Skeletal muscle tissue (tissue), 4 donors: ENCODE results near the gene CRY2. TPM values are rescaled to one million over a fixed set of nuclear protein-coding genes. Genes with fewer than 3 reads are reported as not detected.

ENCODE experiments used
- H3K27ac ChIP-seq: one replicate; pipeline ENCODE4 v1.7.0; 2013; ENCODE audit warnings: mild to moderate bottlenecking, low read depth, low read length, inconsistent platforms
- H3K27me3 ChIP-seq, 3 donors: one replicate each; pipeline ENCODE4 v1.7.0; 2013; ENCODE audit warnings: low read length in 3 of 3; ENCODE audit not compliant: control insufficient read depth in 3 of 3, insufficient read depth in 3 of 3
- H3K36me3 ChIP-seq, 3 donors: one replicate each; pipeline ENCODE4 v1.7.0; 2013; ENCODE audit warnings: low read length in 3 of 3; ENCODE audit not compliant: control insufficient read depth in 3 of 3, insufficient read depth in 3 of 3
- H3K4me1 ChIP-seq, 3 donors: one replicate each; pipeline ENCODE4 v1.7.0; 2013; ENCODE audit warnings: low read length in 3 of 3, mild to moderate bottlenecking in 3 of 3; ENCODE audit not compliant: control insufficient read depth in 3 of 3, insufficient read depth in 3 of 3
- H3K4me3 ChIP-seq, 3 donors: one replicate each; pipeline ENCODE4 v1.7.0; 2013; ENCODE audit warnings: low read length in 3 of 3
- H3K9ac ChIP-seq, 3 donors: one replicate each; pipeline ENCODE4 v1.7.0; 2013; ENCODE audit warnings: low read length in 3 of 3, mild to moderate bottlenecking in 3 of 3, moderate library complexity in 2 of 3, low read depth in 1 of 3
- H3K9me3 ChIP-seq, 3 donors: one replicate each; pipeline ENCODE4 v1.7.0; 2013; ENCODE audit warnings: low read length in 3 of 3; ENCODE audit not compliant: control insufficient read depth in 3 of 3
- total RNA-seq: library from RNA; depleted of rRNA; stranded (reverse); fragments of >200 nt; gene quantifications from one replicate; pipeline ENCODE4 v1.2.3, GENCODE V29; 2014
- donor health status: Osteomylitis.

Gene CRY2
- total RNA-seq, 1 donor from 2014 or later, result 37.6 TPM

DNA sequence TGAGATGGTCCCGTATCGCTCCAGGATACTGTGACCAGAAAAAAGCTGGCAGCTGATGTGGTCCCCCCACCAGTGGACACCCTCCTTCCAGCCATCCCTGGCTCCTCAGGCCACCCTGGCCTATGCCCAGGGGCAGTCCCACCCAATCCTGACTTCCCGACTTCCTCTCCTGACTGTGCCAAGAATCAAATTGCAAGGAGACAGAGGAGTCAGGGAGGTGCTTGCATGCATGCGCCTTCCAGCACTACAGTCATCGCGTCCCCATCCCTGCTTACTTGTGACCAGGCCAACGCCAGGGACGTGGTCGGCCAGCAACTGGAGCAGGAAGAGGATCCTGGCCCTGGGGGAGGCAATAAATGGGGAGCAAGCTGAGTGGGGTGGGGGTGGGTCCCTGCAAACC, 63.3 kb downstream of the CRY2 start:
- Histone ChIP-seq H3K4me1 (peaks cover 0 to 4% (median 3%) of the 10 kb centered on the region in 3 donors), H3K27me3 (no peaks in the 10 kb centered on the region), H3K4me3 (no peak overlapping the region), H3K9me3 (no peaks in the 10 kb centered on the region), H3K27ac (no peak overlapping the region), H3K36me3 (peaks cover 39 to 47% (median 44%) of the 10 kb centered on the region in 3 donors), H3K9ac (no peak overlapping the region)

- no peaks in the 10 kb centered on the region for H3K27me3 ChIP-seq
- H3K36me3 ChIP-seq, result peaks cover 45 to 48% (median 47%) of the 10 kb centered on the region in 3 donors
- H3K27ac ChIP-seq, result no peak overlapping the region
- no peak overlapping the region for H3K4me3 ChIP-seq
- H3K9ac ChIP-seq, result no peak overlapping the region
- H3K9me3 ChIP-seq, result no peaks in the 10 kb centered on the region
- peaks cover 17 to 24% (median 18%) of the 10 kb centered on the region in 3 donors for H3K4me1 ChIP-seq
Observed at GRCh38 chr11:45913514-45913913, 66.2 kb downstream of the CRY2 start.

DNA sequence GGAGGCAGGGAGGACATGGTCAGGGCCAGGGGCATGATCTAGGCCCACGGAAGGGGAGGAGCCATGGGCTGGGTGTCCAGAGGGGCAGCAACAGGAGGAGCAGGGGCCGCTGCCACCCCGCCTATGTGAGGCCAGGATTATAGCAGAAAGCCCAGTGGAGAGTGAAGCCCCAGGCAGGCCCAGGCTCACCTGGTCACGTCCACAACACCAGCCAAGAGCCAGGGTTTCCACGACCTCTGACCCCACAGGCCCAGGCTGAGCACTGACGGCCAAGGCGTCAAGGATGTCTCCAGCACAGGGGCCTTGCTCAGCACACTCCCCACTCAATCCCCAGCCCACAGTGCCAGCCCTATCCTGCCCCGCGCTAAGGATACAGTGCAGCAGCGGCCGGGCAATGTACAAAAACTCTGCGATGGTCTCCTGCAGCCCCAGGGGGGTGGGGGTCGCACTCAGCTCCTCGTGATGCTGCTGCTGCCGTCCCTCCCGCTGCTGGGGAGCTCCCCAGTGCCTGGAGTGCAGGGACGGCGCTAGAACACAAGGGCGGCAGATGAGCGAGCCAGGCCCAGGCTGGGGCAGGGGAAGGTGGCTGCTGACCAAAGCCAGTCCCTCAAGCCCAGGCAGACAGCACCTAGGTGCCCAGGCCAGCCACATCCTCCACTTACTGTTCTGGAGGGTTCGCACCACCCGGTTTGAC, 66.8 kb downstream of the CRY2 start:
- H3K27ac ChIP-seq, result no peak overlapping the region
- no peak overlapping the region for H3K4me3 ChIP-seq
- no peaks in the 10 kb centered on the region for H3K27me3 ChIP-seq
- H3K4me1 ChIP-seq, result peaks cover 18 to 29% (median 18%) of the 10 kb centered on the region in 3 donors
- H3K9me3 ChIP-seq, result no peaks in the 10 kb centered on the region
- no peak overlapping the region for H3K9ac ChIP-seq
- peaks cover 45 to 48% (median 45%) of the 10 kb centered on the region in 3 donors for H3K36me3 ChIP-seq

DNA sequence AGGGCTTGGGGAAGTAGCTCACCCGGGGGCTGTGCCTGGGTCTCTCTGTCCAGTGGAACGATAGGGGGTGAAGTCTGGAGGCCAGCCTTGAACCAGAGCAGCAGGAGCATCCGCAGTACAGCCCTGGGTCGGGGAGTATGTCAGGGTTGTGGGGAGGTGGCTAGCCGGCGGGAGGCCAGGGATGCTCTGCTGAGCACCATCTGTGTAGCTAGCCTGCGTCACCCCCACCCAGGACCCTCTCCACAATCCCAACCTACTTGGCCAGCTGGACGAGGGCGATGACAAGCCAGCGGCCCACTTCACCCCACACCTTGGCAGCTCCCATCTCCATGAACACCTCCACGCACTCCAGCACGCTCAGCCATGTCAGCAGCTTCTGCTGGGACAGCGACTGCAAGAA, 68.2 kb downstream of the CRY2 start:
- Histone ChIP-seq H3K27me3 (no peaks in the 10 kb centered on the region), H3K9ac (no peak overlapping the region), H3K36me3 (peaks cover 36 to 42% (median 40%) of the 10 kb centered on the region in 3 donors), H3K4me1 (peaks cover 21 to 31% (median 24%) of the 10 kb centered on the region in 3 donors), H3K27ac (no peak overlapping the region), H3K9me3 (no peaks in the 10 kb centered on the region), H3K4me3 (no peak overlapping the region)

DNA sequence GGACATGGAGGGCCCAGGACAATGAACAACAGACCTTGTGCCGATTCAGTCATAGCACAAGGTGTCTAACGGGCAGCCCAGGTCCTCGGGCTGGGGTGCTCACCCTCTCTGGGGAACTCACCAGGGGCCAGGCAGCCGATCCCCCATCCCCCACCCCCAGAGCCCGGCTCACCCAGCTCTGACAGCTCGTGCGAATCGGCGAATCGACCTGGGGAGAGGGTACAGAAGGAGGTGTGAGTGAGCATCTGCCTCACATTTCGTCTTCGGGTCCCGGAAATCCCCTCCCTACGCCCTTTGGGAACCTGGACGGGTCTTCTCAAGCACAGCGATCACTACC, 70.0 kb downstream of the CRY2 start:
- Histone ChIP-seq H3K36me3 (peaks cover 27 to 32% (median 30%) of the 10 kb centered on the region in 3 donors), H3K27me3 (peaks cover 0 to 8% (median 4%) of the 10 kb centered on the region in 3 donors), H3K4me3 (peak overlapping the region; percentile 88 to 99 (median 97)), H3K9me3 (no peaks in the 10 kb centered on the region), H3K9ac (peak overlapping the region; percentile 89 to 97 (median 96)), H3K27ac (peak overlapping the region; percentile 93), H3K4me1 (peaks cover 24 to 31% (median 25%) of the 10 kb centered on the region in 3 donors)

DNA sequence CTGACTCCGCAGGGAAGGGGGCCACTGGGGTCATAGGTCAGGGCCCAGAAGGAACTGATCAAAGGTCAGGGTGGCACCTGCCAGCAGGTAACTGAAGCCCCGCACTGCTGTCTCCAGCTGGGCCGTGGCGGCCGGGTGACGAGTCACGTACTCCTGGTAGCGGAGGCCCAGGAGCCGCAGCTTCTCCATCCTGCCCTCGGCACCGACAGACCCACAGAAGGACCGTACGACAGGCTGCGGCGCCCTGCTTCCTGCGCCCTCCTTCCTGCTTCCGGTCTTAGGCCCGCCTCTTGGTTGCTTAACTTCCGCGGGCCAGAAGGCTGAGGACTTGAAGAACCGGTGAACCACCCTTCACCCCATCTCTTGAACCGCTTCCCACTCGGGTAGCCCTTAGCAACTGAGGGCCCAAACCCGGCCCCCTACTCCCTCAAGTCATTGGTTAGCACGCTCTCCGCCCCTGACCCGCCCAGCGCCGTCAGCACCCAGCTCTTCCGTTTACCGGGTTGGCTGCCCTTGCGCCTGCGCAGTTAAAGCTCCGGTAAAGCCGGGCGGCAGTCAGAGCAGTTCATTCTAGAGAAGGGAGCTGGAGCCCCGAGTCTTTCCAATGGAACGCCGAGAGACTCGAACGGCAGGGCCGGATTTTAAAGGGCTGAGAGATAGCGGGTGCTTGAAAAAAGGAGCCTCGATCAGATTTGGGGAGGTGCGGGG, 70.5 kb downstream of the CRY2 start, which contains the start of gene PEX16:
TSS of gene PEX16 (minus strand) at position 255 of the 708 bp plus-strand sequence. CDS start at position 189, 66 bp downstream.
- no peaks in the 10 kb centered on the region for H3K9me3 ChIP-seq
- peak within 1 kb of the TSS; percentile 93 for H3K27ac ChIP-seq
- peaks cover 24 to 31% (median 25%) of the 10 kb centered on the region in 3 donors for H3K4me1 ChIP-seq
- peaks cover 27 to 32% (median 29%) of the 10 kb centered on the region in 3 donors for H3K36me3 ChIP-seq
- H3K27me3 ChIP-seq, result peaks cover 4 to 8% (median 8%) of the 10 kb centered on the region in 3 donors
- peak within 1 kb of the TSS; percentile 89 to 97 (median 96) for H3K9ac ChIP-seq
- H3K4me3 ChIP-seq, result peak within 1 kb of the TSS; percentile 88 to 99 (median 97)

DNA sequence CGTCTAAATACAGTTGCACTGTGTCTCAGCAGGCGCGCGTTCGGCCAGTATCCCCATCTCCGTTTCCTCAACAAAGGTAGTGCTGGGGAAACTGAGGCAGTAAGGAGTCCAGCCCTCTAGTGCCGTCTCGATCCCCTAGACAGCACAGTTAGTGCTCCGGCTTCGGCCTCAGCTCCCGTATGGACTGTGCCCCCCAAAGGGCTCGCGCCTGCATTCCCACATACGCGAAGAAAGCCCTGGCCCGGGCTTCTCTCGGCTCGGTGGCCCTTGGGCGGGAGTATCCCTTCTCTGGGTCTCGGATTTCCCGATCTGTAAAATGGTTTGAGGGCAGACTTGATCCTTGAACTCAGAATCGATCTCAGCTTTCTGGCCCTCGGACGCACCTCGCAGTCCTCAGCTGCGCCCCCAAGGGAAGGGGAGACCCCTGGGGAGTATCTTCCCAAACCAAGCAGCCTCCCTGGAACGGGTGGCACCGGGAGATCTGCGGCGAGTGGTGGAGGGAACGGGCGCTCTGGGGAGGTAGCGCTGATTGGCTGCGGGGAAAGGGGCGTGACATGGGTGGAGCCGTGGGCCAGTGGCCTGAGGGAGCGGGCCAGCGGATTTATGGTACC, 71.2 kb downstream of the CRY2 start:
- no peaks in the 10 kb centered on the region for H3K9me3 ChIP-seq
- peaks cover 21 to 27% (median 24%) of the 10 kb centered on the region in 3 donors for H3K36me3 ChIP-seq
- peaks cover 10 to 15% (median 11%) of the 10 kb centered on the region in 3 donors for H3K27me3 ChIP-seq
- H3K9ac ChIP-seq, result peak overlapping the region; percentile 89 to 97 (median 96)
- H3K27ac ChIP-seq, result peak overlapping the region; percentile 93
- peak overlapping the region; percentile 88 to 99 (median 97) for H3K4me3 ChIP-seq
- H3K4me1 ChIP-seq, result peaks cover 28 to 35% (median 29%) of the 10 kb centered on the region in 3 donors

GRCh38 chr11:45918962-45919675, 71.8 kb downstream of the CRY2 start:
- Histone ChIP-seq H3K4me3 (peak overlapping the region; percentile 88 to 99 (median 97)), H3K27ac (peak overlapping the region; percentile 93), H3K9ac (peak overlapping the region in 2 of 3 donors; percentile 89 to 96), H3K9me3 (no peaks in the 10 kb centered on the region), H3K27me3 (peaks cover 14 to 16% (median 15%) of the 10 kb centered on the region in 3 donors), H3K36me3 (peaks cover 14 to 20% (median 19%) of the 10 kb centered on the region in 3 donors), H3K4me1 (peaks cover 28 to 35% (median 29%) of the 10 kb centered on the region in 3 donors)

- Histone ChIP-seq H3K9ac (no peak overlapping the region), H3K36me3 (peaks cover 6 to 12% (median 10%) of the 10 kb centered on the region in 3 donors), H3K4me3 (no peak overlapping the region), H3K4me1 (peaks cover 28 to 35% (median 29%) of the 10 kb centered on the region in 3 donors), H3K27me3 (peaks cover 20 to 23% (median 22%) of the 10 kb centered on the region in 3 donors), H3K9me3 (no peaks in the 10 kb centered on the region), H3K27ac (no peak overlapping the region)
Observed at GRCh38 chr11:45919806-45920530, 72.7 kb downstream of the CRY2 start.
